Activated naive CD4-positive, alpha-beta T cell treated with Interleukin-2 at 50 U/mL for 16 hours (primary cell): ENCODE measurements around the gene LEMD1.
A peak's percentile ranks its signal among the peaks of the same experiment; 100 is the strongest.
"Not testable (repeated sequence)": the region's sequence is repeated elsewhere in the genome, so short reads cannot be mapped to it uniquely, and the experiment has no call there.

Source experiments
- DNase-seq: peaks from one replicate; pipeline ENCODE4 v3.0.0-alpha.2; 2020

LEMD1 gene

GRCh38 chr1:205446828-205447227, 25.0 kb upstream of the LEMD1 start:
- no peak for DNase-seq

DNA sequence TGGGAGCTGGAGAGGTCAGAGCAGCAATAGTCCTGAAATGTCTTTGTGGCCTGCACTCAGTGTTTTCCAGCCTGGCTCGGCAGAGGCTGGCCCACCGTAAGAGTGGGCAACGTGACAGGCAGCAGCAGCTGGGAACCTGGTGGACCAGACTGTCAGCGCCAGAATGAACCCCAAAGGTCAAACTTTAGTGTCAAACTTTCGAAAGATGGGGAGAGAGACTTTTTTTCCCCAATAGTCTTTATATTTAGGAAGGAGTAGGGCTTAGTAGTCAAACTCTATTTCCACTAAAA, 23.7 kb upstream of the LEMD1 start:
- no peak for DNase-seq

DNA sequence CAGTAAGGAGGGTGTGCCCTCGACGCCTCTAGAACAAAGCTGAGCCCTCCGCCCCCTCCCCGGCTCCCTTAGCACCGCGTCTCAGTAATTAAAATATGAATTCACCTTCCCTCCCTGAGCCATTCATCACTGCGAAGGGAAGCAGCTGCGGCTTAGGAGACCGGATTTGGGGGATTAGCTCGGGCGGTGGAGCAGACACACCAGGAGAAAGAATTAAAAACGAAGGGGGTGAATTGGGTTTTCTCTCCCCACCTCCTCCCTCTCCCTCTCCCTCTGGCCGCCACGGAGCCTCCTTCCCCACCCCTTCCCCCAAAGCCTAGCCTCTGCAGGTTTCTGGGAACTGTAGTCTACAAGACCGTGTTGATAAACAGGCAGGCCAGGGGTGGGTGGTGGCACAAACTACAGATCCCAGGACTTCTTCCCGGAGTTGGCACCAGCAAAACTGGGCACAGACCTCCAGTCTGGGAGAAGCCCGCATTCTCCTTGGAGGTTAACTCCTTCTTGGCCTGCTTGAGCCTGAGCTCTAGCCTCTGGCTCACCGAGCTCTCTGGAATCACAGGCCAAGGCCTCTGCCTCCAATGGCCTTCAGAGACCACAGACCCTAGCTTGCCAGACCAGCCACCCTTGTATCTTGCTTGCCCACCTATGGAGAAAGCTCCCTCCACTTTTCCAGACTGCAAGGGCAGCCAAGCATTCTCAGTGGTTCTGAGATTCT, 23.2 kb upstream of the LEMD1 start:
- DNase-seq = no peak

- no peak for DNase-seq
These were observed 22.6 kb upstream of the LEMD1 start for GRCh38 chr1:205444300-205444930.

DNA sequence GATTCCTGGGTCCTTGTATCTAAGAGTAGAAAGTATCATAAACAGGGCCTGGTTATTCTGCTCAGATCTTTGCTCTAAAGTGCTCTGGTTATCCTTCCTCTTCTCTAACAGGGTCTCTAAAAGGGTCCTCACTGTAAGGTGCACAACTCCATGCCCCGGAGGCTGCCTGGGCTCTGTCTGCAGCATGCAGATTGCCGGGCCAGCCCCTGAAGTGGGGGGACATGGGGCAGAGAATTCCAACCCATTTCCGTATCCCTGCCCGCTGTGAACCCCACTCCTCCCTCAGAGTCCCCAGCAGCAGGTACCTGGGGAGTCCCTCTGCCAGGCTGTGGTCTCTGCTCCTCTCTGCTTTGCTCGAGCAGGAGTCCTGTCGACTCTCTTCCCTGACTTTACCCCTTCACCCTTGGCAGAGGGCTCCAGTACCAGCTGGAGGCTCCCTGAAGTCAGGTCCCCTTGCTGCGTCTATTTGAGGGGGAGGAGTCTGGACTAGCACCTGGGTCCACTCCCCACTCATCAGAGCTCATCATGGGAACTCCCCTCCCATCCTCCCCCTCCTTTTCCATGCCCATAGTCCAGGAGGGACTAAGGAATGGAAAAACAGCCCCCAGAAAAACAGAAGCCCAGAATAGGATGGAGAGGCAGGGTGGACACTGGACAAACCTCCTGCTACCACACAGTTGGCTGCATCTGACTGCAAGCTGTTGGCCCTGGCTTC, 21.9 kb upstream of the LEMD1 start:
- DNase-seq = no peak

GRCh38 chr1:205442051-205442725, 20.3 kb upstream of the LEMD1 start:
- no peak for DNase-seq

DNA sequence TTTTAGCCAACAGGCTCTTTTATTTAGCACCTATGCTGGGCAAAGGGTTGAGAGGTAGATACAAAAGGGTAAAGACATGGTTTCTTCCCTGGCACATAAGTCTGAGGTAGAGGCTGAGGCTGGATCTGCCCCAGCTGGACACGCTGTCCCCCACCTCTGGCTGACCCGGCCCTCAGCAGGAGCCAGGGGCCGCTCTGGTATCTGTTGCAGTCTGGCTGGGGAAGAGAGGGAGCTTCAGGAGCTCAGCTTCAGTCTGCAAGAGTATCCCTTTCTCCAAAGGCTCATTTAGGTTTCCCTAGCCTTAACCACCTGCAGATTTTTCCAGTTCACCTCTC, 19.8 kb upstream of the LEMD1 start:
- DNase-seq = no peak

DNA sequence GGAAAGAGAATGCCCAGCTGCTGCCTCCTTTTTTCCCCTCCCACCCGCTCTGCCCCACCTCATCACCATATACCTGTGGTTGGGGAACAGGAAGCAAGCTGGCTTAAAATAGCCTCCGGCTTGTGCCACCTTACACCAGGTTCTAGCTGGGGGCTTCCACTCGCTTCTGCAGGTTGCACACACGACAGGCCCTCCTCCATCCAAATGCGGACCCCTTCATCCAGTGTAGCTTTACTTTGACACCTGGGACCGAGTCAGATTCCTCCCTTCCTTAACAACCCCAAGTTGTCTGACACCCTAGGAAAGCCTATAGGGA, 19.4 kb upstream of the LEMD1 start:
- DNase-seq = no peak

GRCh38 chr1:205440476-205441317, 18.8 kb upstream of the LEMD1 start:
- DNase-seq = peak; percentile 66

DNA sequence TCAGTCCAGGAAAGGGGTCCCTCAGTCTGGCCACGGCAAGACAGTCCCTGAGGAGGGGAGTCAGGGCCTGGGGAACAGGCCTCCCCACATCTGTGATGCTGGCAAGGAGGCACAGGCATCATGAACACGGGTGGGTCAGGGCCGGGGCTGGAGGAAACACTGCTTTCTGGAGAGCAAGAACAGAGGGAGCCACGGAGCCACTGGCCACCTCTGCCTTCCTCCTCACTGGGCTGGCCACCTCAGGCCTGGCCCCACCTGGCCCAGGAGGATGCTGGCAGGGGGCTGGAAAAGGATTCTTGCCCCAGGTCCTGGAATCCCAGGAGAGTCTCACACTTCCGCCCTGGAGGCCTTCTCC, 18.2 kb upstream of the LEMD1 start:
- no peak for DNase-seq

DNA sequence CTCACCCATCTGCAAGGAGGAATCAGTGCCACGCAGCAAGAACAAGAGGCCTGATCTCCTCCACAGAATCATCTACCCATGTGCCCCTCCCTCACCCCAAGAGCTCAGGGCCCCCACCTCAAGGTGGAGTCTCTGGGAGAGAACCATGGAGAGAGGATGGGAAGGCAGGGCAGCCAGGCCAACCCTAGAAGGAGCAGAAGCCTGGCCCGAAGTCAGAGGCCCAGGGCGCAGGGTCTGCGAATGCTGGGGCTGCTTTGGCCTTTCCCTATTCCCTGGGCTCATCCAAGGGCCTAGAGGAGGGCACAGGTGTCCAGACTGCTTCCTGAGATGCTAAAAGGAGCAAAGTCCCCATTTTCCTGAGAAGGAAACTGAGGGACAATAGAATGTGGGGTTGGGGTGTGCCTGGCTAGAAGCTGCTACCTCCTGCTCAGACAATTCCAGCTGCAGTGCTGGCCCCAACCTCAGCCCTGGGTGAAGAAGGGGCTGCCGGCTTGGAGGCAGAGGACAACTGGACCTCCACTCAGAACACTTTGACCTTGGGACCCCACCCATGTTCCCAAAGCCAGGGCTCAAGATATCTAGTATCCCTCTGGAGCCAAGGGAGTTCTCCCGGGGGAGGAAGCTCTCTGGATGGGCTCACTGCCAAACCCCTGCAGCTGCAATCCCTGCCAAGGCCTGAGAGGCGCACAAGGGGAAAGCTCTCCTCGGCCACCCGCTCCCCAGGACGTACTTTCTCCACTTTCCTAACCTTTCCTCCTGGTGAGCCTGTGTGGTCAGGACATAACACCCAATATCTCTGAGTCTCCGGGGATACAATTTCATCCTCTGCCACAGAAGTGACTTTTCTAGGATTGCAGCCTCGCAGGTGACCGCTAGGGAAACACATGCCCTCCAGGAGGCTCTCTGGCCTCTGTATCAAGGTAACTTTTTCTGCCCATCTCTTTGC, 16.6 kb upstream of the LEMD1 start:
- no peak for DNase-seq

GRCh38 chr1:205437570-205437969, 15.7 kb upstream of the LEMD1 start:
- DNase-seq = no peak

DNA sequence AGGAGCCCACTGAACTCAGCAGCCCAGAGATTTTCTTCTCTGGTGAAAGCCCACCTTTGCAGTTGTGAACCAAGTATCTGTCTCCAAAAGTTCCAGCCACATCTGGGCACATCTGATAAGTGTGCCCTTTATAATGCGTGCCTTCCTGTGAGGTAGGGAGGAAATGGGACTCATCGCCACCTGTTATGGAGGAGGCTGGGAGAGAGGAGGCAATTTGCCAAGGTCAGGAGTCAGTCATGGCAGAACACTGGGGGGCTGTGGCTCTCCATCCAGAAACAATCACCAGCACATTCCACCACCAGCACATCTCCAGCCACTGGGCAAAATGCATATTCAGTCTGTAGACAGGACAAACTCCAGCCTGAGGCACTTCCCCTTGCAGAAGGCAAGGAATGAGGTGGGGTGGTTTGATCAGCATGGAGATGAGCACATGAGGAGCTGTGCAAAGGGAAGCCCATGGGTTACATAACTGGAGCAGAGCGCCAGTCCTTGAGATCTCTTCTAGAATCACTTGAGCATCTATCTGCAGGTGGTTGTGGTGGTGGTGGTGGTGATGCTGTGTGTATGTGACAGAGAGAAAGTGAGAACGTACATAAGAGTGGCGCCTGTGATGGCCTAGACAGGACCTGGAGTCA, 15.0 kb upstream of the LEMD1 start:
- no peak for DNase-seq

DNA sequence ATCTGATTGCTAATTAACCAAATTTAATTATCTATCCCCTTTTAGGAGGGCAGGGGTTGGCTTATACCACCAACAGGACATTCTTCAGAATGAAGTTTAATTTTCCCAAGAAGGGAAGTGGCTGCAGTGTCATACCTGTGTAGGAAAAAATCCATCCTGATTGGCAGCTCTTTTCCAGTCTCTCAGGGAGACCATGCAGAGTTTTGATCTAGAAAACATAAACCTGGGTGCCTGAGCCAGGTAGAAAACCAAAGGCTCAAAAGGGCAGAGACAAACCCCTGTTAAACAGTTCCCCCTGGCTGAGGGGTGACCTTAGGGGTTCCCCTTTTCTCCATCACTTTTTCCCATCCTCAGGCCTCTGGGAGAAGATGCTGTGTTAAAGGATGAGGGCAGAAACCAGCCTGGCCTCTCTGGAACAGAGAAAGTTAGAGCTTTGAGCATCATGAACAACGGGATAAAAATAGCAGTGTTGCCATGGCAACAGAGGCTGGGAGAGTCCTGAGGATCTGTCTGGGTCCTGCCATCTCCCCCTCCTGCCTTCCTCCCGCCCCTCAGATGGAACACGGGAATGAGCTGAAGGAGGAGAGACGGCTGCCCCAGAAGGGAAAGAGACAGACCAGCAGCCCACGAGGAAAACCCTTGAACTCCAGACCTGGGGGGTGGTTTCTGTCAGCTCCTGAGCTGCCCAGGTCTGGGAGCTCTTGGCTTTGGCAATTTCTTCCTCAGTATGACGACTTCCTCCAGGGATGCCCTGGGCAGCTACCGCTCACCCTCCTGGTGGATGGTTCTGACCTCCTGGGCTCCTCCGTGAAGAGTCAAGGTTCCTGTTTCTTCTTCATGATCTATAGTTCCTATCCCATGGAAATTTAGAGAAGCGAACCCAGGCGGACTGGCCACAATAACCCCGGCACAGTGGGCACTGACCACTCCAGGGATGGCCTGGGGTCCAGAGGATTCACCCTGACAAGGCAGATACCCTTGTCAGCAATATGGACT, 14.0 kb upstream of the LEMD1 start:
- DNase-seq = no peak

DNA sequence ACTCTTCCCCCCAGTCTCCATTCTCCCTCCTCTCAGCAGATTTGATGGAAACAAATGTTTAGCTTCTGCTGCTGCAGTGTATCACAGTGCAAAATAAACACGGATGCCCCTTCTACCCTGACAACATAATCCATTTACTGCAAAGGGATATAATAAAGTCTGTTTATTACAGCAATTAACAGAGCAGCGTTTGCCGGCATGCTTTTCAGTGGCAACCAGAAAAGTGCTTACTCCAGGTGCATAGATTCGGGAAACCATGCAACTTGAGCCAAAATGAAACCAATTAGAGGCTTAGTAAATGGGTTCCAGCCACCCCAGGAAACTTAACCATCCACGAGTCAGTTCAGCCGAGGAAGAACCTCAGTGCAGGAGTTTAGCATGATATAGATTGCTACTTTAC, 12.9 kb upstream of the LEMD1 start:
- DNase-seq = no peak

DNA sequence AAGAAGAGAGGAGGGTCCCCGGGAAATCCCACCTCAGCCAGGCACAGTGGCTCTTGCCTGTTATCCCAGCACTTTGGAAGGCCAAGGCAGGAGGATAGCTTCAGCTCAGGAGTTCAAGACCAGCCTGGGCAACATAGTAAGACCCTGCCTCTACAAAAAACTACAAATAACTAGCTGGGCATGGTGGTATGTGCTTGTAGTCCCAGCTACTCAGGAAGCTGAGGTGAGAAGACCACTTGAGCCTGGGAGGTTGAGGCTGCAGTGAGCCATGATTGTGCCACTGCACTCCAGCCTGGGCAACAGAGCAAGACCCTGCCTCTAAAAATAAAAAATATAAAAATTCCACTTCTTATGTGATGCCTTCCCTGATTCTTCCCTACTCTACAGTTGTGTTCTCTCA, 10.8 kb upstream of the LEMD1 start:
- not testable (repeated sequence) for DNase-seq

DNA sequence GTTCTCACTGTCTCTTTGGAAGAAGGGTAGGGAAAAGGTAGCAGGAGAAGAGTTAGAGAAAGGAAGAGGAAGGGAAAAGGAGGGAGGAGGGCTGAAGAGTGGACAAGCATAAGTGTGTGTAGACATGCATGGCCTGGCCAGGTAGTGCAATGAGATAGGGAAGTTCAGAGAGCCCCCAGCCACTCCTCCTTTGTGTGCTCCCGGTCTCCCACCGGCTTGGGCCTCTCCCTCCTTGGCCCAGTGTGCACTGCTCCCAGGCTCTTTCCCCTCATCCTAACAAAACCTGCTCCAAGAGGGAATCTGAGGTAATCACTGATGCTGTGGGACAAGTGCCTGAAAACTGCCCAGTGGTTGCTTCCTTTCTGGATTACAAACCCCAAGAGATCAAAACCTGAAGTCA, 10.3 kb upstream of the LEMD1 start:
- DNase-seq = no peak

GRCh38 chr1:205430696-205431305, 8.9 kb upstream of the LEMD1 start:
- peak; percentile 57 for DNase-seq

GRCh38 chr1:205429762-205430695, 8.2 kb upstream of the LEMD1 start:
- DNase-seq = no peak
